ENCODE results near the gene NUDT14. TPM values are rescaled to one million over a fixed set of nuclear protein-coding genes. Genes with fewer than 3 reads are reported as not detected.

NUDT14 gene
- total RNA-seq, 1 experiment from 2014 or later, result 75.3 TPM

DNA sequence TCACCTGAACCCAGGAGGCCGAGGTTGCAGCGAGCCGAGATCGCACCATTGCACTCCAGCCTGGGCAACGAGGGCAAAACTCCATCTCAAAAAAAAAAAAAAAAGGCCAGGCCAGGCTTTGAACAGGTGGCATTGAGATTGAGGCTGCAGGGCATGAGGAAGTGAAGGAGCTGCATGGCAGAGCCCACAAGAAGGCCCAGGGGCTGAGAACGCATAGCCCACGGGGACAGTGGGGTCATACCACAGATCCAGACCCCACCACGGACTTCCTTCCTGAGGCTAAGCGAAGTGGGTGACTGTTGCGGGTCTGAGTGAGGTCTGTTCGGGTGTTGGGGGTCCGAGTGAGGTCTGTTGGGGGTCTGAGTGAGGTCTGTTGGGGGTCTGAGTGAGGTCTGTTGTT lies 20.3 kb downstream of the NUDT14 start:
- H3K27me3 ChIP-seq (ENCODE audit: control insufficient read depth, insufficient read depth, low read length), result no peaks in the 10 kb centered on the region
- intact Hi-C loops (cut with micrococcal nuclease; ENCODE audit: unreplicated experiment) (loop anchor here (10.0 kb wide), 1 partner anchor 66 kb away; no protein-coding TSS in a partner anchor), in situ Hi-C loops (cut with HindIII; ENCODE audit: low pct_unique_long_range_greater_than_20kb, low sequenced_read_pairs) (no loop called here)
- POLR2A ChIA-PET, result no interaction called here
- no peak for ATAC-seq
- H3K4me1 ChIP-seq (ENCODE audit: control insufficient read depth, insufficient read depth, low read length), result peaks cover 11% of the 10 kb centered on the region
- CTCF ChIA-PET, result interaction anchor here (0.7 kb wide), 1 partner anchor 9 kb away, joined by 9 read pairs; no protein-coding TSS in a partner anchor
- H3K36me3 ChIP-seq (ENCODE audit: control insufficient read depth, insufficient read depth, low read length), result no peaks in the 10 kb centered on the region
- no peak overlapping the region for H3K4me3 ChIP-seq (ENCODE audit: low read depth in 2 of 2, low read length in 2 of 2)
- TF ChIP-seq, protein P1, sequence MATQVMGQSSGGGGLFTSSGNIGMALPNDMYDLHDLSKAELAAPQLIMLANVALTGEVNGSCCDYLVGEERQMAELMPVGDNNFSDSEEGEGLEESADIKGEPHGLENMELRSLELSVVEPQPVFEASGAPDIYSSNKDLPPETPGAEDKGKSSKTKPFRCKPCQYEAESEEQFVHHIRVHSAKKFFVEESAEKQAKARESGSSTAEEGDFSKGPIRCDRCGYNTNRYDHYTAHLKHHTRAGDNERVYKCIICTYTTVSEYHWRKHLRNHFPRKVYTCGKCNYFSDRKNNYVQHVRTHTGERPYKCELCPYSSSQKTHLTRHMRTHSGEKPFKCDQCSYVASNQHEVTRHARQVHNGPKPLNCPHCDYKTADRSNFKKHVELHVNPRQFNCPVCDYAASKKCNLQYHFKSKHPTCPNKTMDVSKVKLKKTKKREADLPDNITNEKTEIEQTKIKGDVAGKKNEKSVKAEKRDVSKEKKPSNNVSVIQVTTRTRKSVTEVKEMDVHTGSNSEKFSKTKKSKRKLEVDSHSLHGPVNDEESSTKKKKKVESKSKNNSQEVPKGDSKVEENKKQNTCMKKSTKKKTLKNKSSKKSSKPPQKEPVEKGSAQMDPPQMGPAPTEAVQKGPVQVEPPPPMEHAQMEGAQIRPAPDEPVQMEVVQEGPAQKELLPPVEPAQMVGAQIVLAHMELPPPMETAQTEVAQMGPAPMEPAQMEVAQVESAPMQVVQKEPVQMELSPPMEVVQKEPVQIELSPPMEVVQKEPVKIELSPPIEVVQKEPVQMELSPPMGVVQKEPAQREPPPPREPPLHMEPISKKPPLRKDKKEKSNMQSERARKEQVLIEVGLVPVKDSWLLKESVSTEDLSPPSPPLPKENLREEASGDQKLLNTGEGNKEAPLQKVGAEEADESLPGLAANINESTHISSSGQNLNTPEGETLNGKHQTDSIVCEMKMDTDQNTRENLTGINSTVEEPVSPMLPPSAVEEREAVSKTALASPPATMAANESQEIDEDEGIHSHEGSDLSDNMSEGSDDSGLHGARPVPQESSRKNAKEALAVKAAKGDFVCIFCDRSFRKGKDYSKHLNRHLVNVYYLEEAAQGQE (IDR thresholded peaks at IDR 0.05; ENCODE audit: insufficient read depth in 1 of 2, low read depth in 2 of 2, low read length in 1 of 2), result no peak
- TF ChIP-seq, protein P2, sequence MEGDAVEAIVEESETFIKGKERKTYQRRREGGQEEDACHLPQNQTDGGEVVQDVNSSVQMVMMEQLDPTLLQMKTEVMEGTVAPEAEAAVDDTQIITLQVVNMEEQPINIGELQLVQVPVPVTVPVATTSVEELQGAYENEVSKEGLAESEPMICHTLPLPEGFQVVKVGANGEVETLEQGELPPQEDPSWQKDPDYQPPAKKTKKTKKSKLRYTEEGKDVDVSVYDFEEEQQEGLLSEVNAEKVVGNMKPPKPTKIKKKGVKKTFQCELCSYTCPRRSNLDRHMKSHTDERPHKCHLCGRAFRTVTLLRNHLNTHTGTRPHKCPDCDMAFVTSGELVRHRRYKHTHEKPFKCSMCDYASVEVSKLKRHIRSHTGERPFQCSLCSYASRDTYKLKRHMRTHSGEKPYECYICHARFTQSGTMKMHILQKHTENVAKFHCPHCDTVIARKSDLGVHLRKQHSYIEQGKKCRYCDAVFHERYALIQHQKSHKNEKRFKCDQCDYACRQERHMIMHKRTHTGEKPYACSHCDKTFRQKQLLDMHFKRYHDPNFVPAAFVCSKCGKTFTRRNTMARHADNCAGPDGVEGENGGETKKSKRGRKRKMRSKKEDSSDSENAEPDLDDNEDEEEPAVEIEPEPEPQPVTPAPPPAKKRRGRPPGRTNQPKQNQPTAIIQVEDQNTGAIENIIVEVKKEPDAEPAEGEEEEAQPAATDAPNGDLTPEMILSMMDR (IDR thresholded peaks at IDR 0.05), result no peak
- TF ChIP-seq SIN3A (IDR thresholded peaks at IDR 0.05; ENCODE audit: borderline replicate concordance, insufficient read depth, low read depth, low read length) (no peak), POLR2AphosphoS5 (IDR thresholded peaks at IDR 0.05; ENCODE audit: low read depth, low read length) (no peak)
- H3K9me3 ChIP-seq (ENCODE audit: control insufficient read depth, insufficient read depth, low read depth, low read length), result no peaks in the 10 kb centered on the region
- no TSS peak for BruUV-seq (replicated peaks)
- no peak overlapping the region for H3K27ac ChIP-seq (ENCODE audit: low read length)
- DNase-seq (ENCODE audit: low read depth, low spot score), result no peak

DNA sequence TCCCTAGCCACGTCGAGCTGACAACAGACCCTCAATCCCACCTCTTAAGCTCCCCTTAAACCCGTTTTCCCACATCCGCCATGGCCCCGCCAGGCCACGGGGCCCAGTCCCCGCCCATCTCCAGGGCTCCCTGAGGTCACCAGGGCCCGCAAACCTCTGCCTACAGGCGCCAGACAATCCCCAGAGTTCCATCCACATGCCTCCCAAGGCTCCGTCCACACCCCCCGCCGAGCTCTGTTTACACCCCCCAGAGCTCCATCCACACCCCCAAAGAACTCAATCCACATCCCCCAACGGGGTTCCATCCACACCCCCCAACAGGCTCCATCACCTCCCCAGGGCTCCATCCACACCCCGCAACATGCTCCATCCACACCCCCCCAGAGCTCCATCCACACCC lies 21.8 kb downstream of the NUDT14 start:
- Histone ChIP-seq H3K27me3 (ENCODE audit: control insufficient read depth, insufficient read depth, low read length) (no peaks in the 10 kb centered on the region), H3K4me1 (ENCODE audit: control insufficient read depth, insufficient read depth, low read length) (peaks cover 3% of the 10 kb centered on the region; the same call in 1 of the 2 replicates), H3K36me3 (ENCODE audit: control insufficient read depth, insufficient read depth, low read length) (no peaks in the 10 kb centered on the region), H3K9me3 (ENCODE audit: control insufficient read depth, insufficient read depth, low read depth, low read length) (no peaks in the 10 kb centered on the region), H3K4me3 (ENCODE audit: low read depth in 2 of 2, low read length in 2 of 2) (no peak overlapping the region), H3K27ac (ENCODE audit: low read length) (no peak overlapping the region)
- BruUV-seq (replicated peaks), result no TSS peak
- in situ Hi-C loops (cut with HindIII; ENCODE audit: low pct_unique_long_range_greater_than_20kb, low sequenced_read_pairs) (no loop called here), intact Hi-C loops (cut with micrococcal nuclease; ENCODE audit: unreplicated experiment) (no loop called here)
- ATAC-seq (no peak), DNase-seq (ENCODE audit: low read depth, low spot score) (no peak)
- TF ChIP-seq, protein P2 (IDR thresholded peaks at IDR 0.05), result no peak
- TF ChIP-seq POLR2AphosphoS5 (IDR thresholded peaks at IDR 0.05; ENCODE audit: low read depth, low read length) (no peak), TCF7L2 (IDR thresholded peaks at IDR 0.05; ENCODE audit: low read depth, low read length) (no peak)
- ChIA-PET CTCF (no interaction called here), POLR2A (interaction anchor here (0.6 kb wide), 2 partner anchors 121 to 141 kb away, joined by 3 to 5 read pairs; no protein-coding TSS in a partner anchor)
